Osteoblast (primary cell): Measurements from ENCODE around the gene PRAMEF20. TPM values are rescaled to one million over a fixed set of nuclear protein-coding genes. Genes with fewer than 3 reads are reported as not detected.
"Not testable (repeated sequence)": the region's sequence is repeated elsewhere in the genome, so short reads cannot be mapped to it uniquely, and the experiment has no call there.

Experiments used
- DNase-seq: peaks from one replicate; pipeline ENCODE4 v3.0.0; 2011; ENCODE audit warnings: low spot score, mixed read lengths; ENCODE audit not compliant: insufficient read length; ENCODE audit errors: missing footprints
- H2AFZ ChIP-seq: 2 replicates; pipeline ENCODE4 v1.6.0; 2011; ENCODE audit warnings: mild to moderate bottlenecking, low read length
- H3K27ac ChIP-seq: 2 replicates; pipeline ENCODE4 v1.5.1; 2011; ENCODE audit warnings: mild to moderate bottlenecking, low read depth, low read length, moderate library complexity
- H3K27me3 ChIP-seq: 2 replicates; pipeline ENCODE4 v1.6.0; 2012; ENCODE audit warnings: mild to moderate bottlenecking, control low read depth, inconsistent platforms, low read length, moderate library complexity; ENCODE audit not compliant: insufficient read depth
- H3K36me3 ChIP-seq: 2 replicates; pipeline ENCODE4 v1.5.1; 2011; ENCODE audit warnings: mild to moderate bottlenecking, low read length, control low read depth, moderate library complexity; ENCODE audit not compliant: insufficient read depth
- H3K4me1 ChIP-seq: 2 replicates; pipeline ENCODE4 v1.5.1; 2011; ENCODE audit warnings: mild to moderate bottlenecking, low read length, control low read depth, moderate library complexity; ENCODE audit not compliant: insufficient read depth
- H3K4me2 ChIP-seq: 2 replicates; pipeline ENCODE4 v1.6.0; 2011; ENCODE audit warnings: mild to moderate bottlenecking, low read length; ENCODE audit not compliant: insufficient read depth
- H3K4me3 ChIP-seq: fragments of 200-600 bp; sonication (generic); 3 replicates; pipeline ENCODE4 v1.5.1; 2012; ENCODE audit warnings: mild to moderate bottlenecking, low read length, inconsistent platforms; ENCODE audit not compliant: insufficient read depth
- H3K79me2 ChIP-seq: 2 replicates; pipeline ENCODE4 v1.6.0; 2012; ENCODE audit warnings: mild to moderate bottlenecking, low read length, control low read depth, inconsistent platforms; ENCODE audit not compliant: insufficient read depth
- H3K9me3 ChIP-seq: 2 replicates; pipeline ENCODE4 v1.5.1; 2011; ENCODE audit warnings: low read depth, low read length, control low read depth
- H4K20me1 ChIP-seq: 2 replicates; pipeline ENCODE4 v1.6.0; 2012; ENCODE audit warnings: mild to moderate bottlenecking, low read length, control low read depth; ENCODE audit not compliant: insufficient read depth
- CTCF ChIP-seq: IDR thresholded peaks from 2 replicates; pipeline ENCODE4 v1.5.1; 2011; ENCODE audit warnings: mild to moderate bottlenecking, low read depth, low read length, moderate library complexity; ENCODE audit errors: extremely low read depth
- total RNA-seq: library from RNA; depleted of rRNA; stranded (reverse); fragments of >200 nt; gene quantifications from 2 replicates; pipeline ENCODE4 v1.2.3, GENCODE V29; 2012

The PRAMEF20 gene
- total RNA-seq, 1 donor: not detected

GRCh38 chr1:13394761-13395160, 15.5 kb upstream of the PRAMEF20 start:
- not testable (repeated sequence) for H2AFZ ChIP-seq, H3K4me2 ChIP-seq, H4K20me1 ChIP-seq, H3K79me2 ChIP-seq, H3K27ac ChIP-seq, H3K36me3 ChIP-seq, DNase-seq, H3K9me3 ChIP-seq, H3K4me3 ChIP-seq, H3K4me1 ChIP-seq, H3K27me3 ChIP-seq

- H3K27ac ChIP-seq, H3K4me1 ChIP-seq, H3K27me3 ChIP-seq, H3K9me3 ChIP-seq, H3K4me3 ChIP-seq, DNase-seq, H3K36me3 ChIP-seq, H3K79me2 ChIP-seq, H4K20me1 ChIP-seq, H2AFZ ChIP-seq, H3K4me2 ChIP-seq: not testable (repeated sequence)
Measured at GRCh38 chr1:13395311-13395710, 14.9 kb upstream of the PRAMEF20 start.

GRCh38 chr1:13407811-13408210, 2.4 kb upstream of the PRAMEF20 start:
- TF ChIP-seq CTCF: no peak
- Histone ChIP-seq H3K27me3 (no peaks in the 10 kb centered on the region), H3K9me3 (no peaks in the 10 kb centered on the region), H3K4me3 (no peak overlapping the region), H3K79me2 (no peaks in the 10 kb centered on the region), H3K36me3 (no peaks in the 10 kb centered on the region), H3K27ac (no peak overlapping the region), H4K20me1 (no peaks in the 10 kb centered on the region), H3K4me2 (no peak overlapping the region), H3K4me1 (no peaks in the 10 kb centered on the region), H2AFZ (no peak overlapping the region)
- DNase-seq: no peak

GRCh38 chr1:13430495-13430894, 20.2 kb downstream of the PRAMEF20 start:
- DNase-seq: peak; percentile 38
- Histone ChIP-seq H3K27ac (no peak overlapping the region), H3K27me3 (no peaks in the 10 kb centered on the region), H4K20me1 (no peaks in the 10 kb centered on the region), H3K36me3 (no peaks in the 10 kb centered on the region), H3K4me3 (no peak overlapping the region), H3K4me2 (no peak overlapping the region), H3K9me3 (no peaks in the 10 kb centered on the region), H3K4me1 (no peaks in the 10 kb centered on the region), H3K79me2 (no peaks in the 10 kb centered on the region), H2AFZ (no peak overlapping the region)
- TF ChIP-seq CTCF: no peak

- DNase-seq: peak; percentile 56
- no peak overlapping the region for H3K27ac ChIP-seq
- no peak for TF ChIP-seq CTCF
- H3K36me3 ChIP-seq: no peaks in the 10 kb centered on the region
- H3K27me3 ChIP-seq: no peaks in the 10 kb centered on the region
- no peaks in the 10 kb centered on the region for H4K20me1 ChIP-seq
- H2AFZ ChIP-seq: no peak overlapping the region
- H3K79me2 ChIP-seq: no peaks in the 10 kb centered on the region
- H3K9me3 ChIP-seq: no peaks in the 10 kb centered on the region
- no peak overlapping the region for H3K4me3 ChIP-seq
- no peaks in the 10 kb centered on the region for H3K4me1 ChIP-seq
- no peak overlapping the region for H3K4me2 ChIP-seq
Measured at GRCh38 chr1:13432251-13432650, 22.0 kb downstream of the PRAMEF20 start.

- H3K4me2 ChIP-seq, H2AFZ ChIP-seq, H3K27ac ChIP-seq, H3K27me3 ChIP-seq, DNase-seq, H3K9me3 ChIP-seq, H3K79me2 ChIP-seq, H3K36me3 ChIP-seq, H3K4me1 ChIP-seq, H3K4me3 ChIP-seq, H4K20me1 ChIP-seq: not testable (repeated sequence)
Measured at GRCh38 chr1:13433694-13434358, 23.6 kb downstream of the PRAMEF20 start.
